Loucy (cell line): ENCODE results near the gene SAMD4A.

Experiments used
- H2AFZ ChIP-seq: fragments of 200-600 bp; sonication (generic); 2 replicates; pipeline ENCODE4 v1.6.0; 2016; ENCODE audit warnings: antibody characterized with exemption, mild to moderate bottlenecking, low read length, moderate library complexity
- H3F3A ChIP-seq: fragments of 200-600 bp; 2 replicates; pipeline ENCODE4 v1.6.0; 2016; ENCODE audit warnings: antibody characterized with exemption, low read depth, mild to moderate bottlenecking
- H3K27me3 ChIP-seq: fragments of 200-600 bp; sonication (generic); 2 replicates; pipeline ENCODE4 v1.6.1; 2014; ENCODE audit warnings: low read length, mild to moderate bottlenecking; ENCODE audit not compliant: insufficient read depth, poor library complexity, severe bottlenecking
- H3K36me3 ChIP-seq: fragments of 200-600 bp; sonication (generic); 2 replicates; pipeline ENCODE4 v1.6.1; 2016; ENCODE audit warnings: low read length; ENCODE audit not compliant: insufficient read depth
- H3K4me1 ChIP-seq: fragments of 200-600 bp; sonication (generic); 2 replicates; pipeline ENCODE4 v1.5.1; 2014; ENCODE audit warnings: low read length, mild to moderate bottlenecking; ENCODE audit not compliant: insufficient read depth, poor library complexity, severe bottlenecking
- H3K4me2 ChIP-seq: fragments of 200-600 bp; sonication (generic); 2 replicates; pipeline ENCODE4 v1.6.0; 2014; ENCODE audit warnings: antibody characterized with exemption, low read length, low read depth, mild to moderate bottlenecking; ENCODE audit not compliant: poor library complexity, severe bottlenecking
- H3K4me3 ChIP-seq: fragments of 200-600 bp; sonication (generic); 2 replicates; pipeline ENCODE4 v1.5.1; 2014; ENCODE audit warnings: low read length, mild to moderate bottlenecking, mixed read lengths; ENCODE audit not compliant: poor library complexity, severe bottlenecking
- H3K79me2 ChIP-seq: fragments of 200-600 bp; sonication (generic); 2 replicates; pipeline ENCODE4 v1.6.1; 2014; ENCODE audit warnings: low read length; ENCODE audit not compliant: insufficient read depth
- H3K9ac ChIP-seq: fragments of 200-600 bp; sonication (generic); 2 replicates; pipeline ENCODE4 v1.6.0; 2014; ENCODE audit warnings: mild to moderate bottlenecking, low read depth, low read length, moderate library complexity; ENCODE audit not compliant: poor library complexity, severe bottlenecking
- H3K9me2 ChIP-seq: fragments of 200-600 bp; sonication (generic); replicated peaks from 2 replicates; pipeline ENCODE4 v1.6.1; 2016; ENCODE audit warnings: low read depth, low read length, mixed read lengths
- H3K9me3 ChIP-seq: fragments of 200-600 bp; sonication (generic); 2 replicates; pipeline ENCODE4 v1.6.1; 2014; ENCODE audit warnings: mild to moderate bottlenecking, antibody characterized with exemption, low read length, low read depth; ENCODE audit not compliant: insufficient read depth
- H4K20me1 ChIP-seq: fragments of 200-600 bp; sonication (generic); 2 replicates; pipeline ENCODE4 v1.6.0; 2014; ENCODE audit warnings: antibody characterized with exemption, low read length, mild to moderate bottlenecking; ENCODE audit not compliant: insufficient read depth, poor library complexity, severe bottlenecking
- CTCF ChIP-seq: fragments of 200-600 bp; sonication (generic); conservative IDR thresholded peaks from 2 replicates; pipeline ENCODE4 v1.5.1; 2014; ENCODE audit warnings: mild to moderate bottlenecking, antibody characterized with exemption, low read length
- EZH2phosphoT487 ChIP-seq: fragments of 200-600 bp; IDR thresholded peaks from 2 replicates; pipeline ENCODE4 v1.6.1; 2018; ENCODE audit warnings: antibody characterized with exemption, mild to moderate bottlenecking, moderate library complexity, borderline replicate concordance

The SAMD4A gene

GRCh38 chr14:54683882-54684794 is 117.2 kb downstream of the SAMD4A start:
- no peaks in the 10 kb centered on the region for H3K9me3 ChIP-seq
- H3K4me1 ChIP-seq = peaks cover 9% of the 10 kb centered on the region
- no peak overlapping the region for H2AFZ ChIP-seq
- H3K9ac ChIP-seq = no peak overlapping the region
- no peaks in the 10 kb centered on the region for H3F3A ChIP-seq
- H3K79me2 ChIP-seq = no peaks in the 10 kb centered on the region
- no peaks in the 10 kb centered on the region for H3K9me2 ChIP-seq
- no peaks in the 10 kb centered on the region for H4K20me1 ChIP-seq
- H3K36me3 ChIP-seq = no peaks in the 10 kb centered on the region
- no peaks in the 10 kb centered on the region for H3K27me3 ChIP-seq
- no peak overlapping the region for H3K4me2 ChIP-seq
- H3K4me3 ChIP-seq = no peak overlapping the region
- TF ChIP-seq EZH2phosphoT487 (no peak), CTCF (no peak)

- H3F3A ChIP-seq = no peaks in the 10 kb centered on the region
- peaks cover 9% of the 10 kb centered on the region for H3K4me1 ChIP-seq
- H4K20me1 ChIP-seq = no peaks in the 10 kb centered on the region
- H3K4me3 ChIP-seq = no peak overlapping the region
- H3K4me2 ChIP-seq = no peak overlapping the region
- H3K9ac ChIP-seq = no peak overlapping the region
- no peak for TF ChIP-seq EZH2phosphoT487
- no peak for TF ChIP-seq CTCF
- H3K36me3 ChIP-seq = no peaks in the 10 kb centered on the region
- H3K9me2 ChIP-seq = no peaks in the 10 kb centered on the region
- no peak overlapping the region for H2AFZ ChIP-seq
- no peaks in the 10 kb centered on the region for H3K27me3 ChIP-seq
- H3K9me3 ChIP-seq = no peaks in the 10 kb centered on the region
- H3K79me2 ChIP-seq = no peaks in the 10 kb centered on the region
Observed at GRCh38 chr14:54685286-54685845, 118.4 kb downstream of the SAMD4A start.

DNA sequence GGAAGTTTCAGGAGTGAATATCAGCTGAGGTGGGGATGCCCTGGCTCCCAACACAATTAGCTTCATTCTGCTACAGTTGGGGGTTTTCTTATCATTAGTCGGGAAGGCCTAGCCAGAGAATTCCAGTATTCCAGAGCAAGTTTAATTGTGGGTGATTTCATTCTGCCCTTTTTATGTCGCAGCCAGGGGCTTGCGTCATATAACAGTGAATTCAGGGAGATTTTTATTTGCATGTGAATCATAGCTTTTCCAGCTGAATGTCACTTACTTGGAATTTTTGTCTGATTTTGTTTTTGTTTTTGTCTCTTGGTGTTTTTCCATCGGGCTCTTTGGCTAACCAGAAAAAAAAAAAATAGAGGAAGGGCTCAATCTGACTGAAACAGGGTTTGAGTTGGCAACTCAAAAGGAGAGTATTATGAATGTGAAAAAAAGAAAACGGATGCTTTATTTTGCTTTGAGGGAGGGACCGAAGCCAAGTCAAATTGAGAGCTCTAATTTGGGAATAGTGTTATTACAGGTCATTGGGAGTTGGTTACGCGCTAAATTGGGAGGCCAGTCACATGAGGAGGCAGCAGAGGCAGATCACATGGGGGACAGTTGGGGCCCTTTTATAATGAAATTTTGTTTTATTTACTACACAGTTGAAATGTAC is 119.4 kb downstream of the SAMD4A start:
- no peak for TF ChIP-seq EZH2phosphoT487
- H3K9me3 ChIP-seq = no peaks in the 10 kb centered on the region
- H3F3A ChIP-seq = no peaks in the 10 kb centered on the region
- no peaks in the 10 kb centered on the region for H3K36me3 ChIP-seq
- H3K9me2 ChIP-seq = no peaks in the 10 kb centered on the region
- no peak overlapping the region for H3K9ac ChIP-seq
- H2AFZ ChIP-seq = no peak overlapping the region
- H3K4me3 ChIP-seq = no peak overlapping the region
- H3K4me1 ChIP-seq = peaks cover 7% of the 10 kb centered on the region
- no peaks in the 10 kb centered on the region for H3K79me2 ChIP-seq
- no peaks in the 10 kb centered on the region for H4K20me1 ChIP-seq
- no peak overlapping the region for H3K4me2 ChIP-seq
- no peaks in the 10 kb centered on the region for H3K27me3 ChIP-seq
